Astrocyte (in vitro differentiated cells and primary cell): Measurements from ENCODE around the gene HDC.

Experiments
- EZH2 ChIP-seq: IDR thresholded peaks from 2 replicates; pipeline ENCODE4 v1.6.1; 2012; ENCODE audit warnings: mild to moderate bottlenecking, low read length, inconsistent platforms; ENCODE audit not compliant: insufficient read depth
- TF ChIP-seq, protein P1 (sequence below): IDR thresholded peaks from 2 replicates; pipeline ENCODE4 v1.5.1; 2011; ENCODE audit warnings: low read depth, mild to moderate bottlenecking, inconsistent platforms, low read length, moderate library complexity; ENCODE audit not compliant: insufficient read depth

DNA sequence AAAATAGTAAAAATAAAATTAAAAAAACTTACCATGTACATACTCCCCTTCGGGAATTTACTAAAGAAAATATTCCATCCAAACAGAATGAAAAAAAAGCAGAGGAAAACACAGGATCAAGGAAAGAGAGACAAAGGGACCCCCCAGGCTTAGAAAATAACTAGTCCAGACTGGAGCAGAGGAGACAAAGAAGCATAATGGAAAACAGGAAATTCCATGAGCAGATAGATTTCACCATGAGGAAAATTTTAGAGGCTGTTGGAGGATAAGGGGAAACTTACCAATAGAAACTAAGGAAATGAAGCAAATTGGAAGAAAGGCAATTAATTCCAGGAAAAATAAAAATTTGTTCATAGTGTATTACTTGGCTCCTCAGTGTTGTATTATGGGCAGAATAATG is 46.8 kb downstream of the HDC start:
- TF ChIP-seq, protein P1, sequence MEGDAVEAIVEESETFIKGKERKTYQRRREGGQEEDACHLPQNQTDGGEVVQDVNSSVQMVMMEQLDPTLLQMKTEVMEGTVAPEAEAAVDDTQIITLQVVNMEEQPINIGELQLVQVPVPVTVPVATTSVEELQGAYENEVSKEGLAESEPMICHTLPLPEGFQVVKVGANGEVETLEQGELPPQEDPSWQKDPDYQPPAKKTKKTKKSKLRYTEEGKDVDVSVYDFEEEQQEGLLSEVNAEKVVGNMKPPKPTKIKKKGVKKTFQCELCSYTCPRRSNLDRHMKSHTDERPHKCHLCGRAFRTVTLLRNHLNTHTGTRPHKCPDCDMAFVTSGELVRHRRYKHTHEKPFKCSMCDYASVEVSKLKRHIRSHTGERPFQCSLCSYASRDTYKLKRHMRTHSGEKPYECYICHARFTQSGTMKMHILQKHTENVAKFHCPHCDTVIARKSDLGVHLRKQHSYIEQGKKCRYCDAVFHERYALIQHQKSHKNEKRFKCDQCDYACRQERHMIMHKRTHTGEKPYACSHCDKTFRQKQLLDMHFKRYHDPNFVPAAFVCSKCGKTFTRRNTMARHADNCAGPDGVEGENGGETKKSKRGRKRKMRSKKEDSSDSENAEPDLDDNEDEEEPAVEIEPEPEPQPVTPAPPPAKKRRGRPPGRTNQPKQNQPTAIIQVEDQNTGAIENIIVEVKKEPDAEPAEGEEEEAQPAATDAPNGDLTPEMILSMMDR, result no peak
- no peak for TF ChIP-seq EZH2
